Loucy (cell line): ENCODE data around the gene COL9A2.

ENCODE experiments used
- EZH2phosphoT487 ChIP-seq: fragments of 200-600 bp; IDR thresholded peaks from 2 replicates; pipeline ENCODE4 v1.6.1; 2018; ENCODE audit warnings: antibody characterized with exemption, mild to moderate bottlenecking, moderate library complexity, borderline replicate concordance
- TF ChIP-seq, protein P1 (sequence below): fragments of 200-600 bp; sonication (generic); conservative IDR thresholded peaks from 2 replicates; pipeline ENCODE4 v1.5.1; 2014; ENCODE audit warnings: mild to moderate bottlenecking, antibody characterized with exemption, low read length

DNA sequence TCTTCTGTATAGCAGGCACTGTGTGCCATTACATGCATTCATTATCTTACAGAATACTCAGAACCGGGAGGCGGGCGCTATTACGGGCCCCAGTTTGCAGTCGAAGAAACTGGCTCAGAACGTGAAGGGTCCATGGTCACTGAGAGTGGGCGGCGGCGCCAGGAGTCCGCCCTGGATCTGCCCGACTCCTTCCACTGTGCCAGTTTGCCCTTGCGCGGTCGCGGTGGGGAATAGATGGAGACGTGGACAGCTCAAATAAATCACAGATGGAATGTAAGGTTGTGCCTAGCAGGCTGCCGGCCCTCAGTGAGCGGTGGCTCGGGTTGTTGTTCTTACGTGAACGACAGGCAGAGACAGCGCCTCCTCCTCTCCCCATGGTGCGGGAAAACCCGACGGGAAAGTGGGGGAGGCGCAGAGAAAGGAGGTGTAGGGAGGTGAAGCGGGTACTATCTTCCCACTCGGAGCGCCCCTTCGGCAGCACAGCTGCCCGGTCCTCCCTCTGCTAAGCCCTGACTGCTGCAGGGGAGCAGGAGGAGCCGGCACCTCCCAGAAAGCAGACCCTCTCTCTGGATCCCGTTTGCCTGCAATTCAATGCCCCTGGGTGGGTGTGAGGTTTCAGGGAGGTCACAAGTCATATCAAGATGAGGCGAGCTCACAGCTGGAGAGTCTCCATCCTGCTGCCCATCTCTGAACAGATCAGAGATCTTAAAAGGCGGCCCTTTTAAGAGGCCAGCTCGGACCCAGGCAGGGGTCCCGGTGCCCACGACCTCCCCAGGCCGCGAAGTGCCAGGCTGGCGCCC lies 1.1 kb downstream of the COL9A2 start:
- TF ChIP-seq, protein P1, sequence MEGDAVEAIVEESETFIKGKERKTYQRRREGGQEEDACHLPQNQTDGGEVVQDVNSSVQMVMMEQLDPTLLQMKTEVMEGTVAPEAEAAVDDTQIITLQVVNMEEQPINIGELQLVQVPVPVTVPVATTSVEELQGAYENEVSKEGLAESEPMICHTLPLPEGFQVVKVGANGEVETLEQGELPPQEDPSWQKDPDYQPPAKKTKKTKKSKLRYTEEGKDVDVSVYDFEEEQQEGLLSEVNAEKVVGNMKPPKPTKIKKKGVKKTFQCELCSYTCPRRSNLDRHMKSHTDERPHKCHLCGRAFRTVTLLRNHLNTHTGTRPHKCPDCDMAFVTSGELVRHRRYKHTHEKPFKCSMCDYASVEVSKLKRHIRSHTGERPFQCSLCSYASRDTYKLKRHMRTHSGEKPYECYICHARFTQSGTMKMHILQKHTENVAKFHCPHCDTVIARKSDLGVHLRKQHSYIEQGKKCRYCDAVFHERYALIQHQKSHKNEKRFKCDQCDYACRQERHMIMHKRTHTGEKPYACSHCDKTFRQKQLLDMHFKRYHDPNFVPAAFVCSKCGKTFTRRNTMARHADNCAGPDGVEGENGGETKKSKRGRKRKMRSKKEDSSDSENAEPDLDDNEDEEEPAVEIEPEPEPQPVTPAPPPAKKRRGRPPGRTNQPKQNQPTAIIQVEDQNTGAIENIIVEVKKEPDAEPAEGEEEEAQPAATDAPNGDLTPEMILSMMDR = no peak
- TF ChIP-seq EZH2phosphoT487 = no peak
